Hematopoietic multipotent progenitor cell treated with erythropoietin and hydrocortisone succinate and interleukin-3 and kit ligand, for 8 days (in vitro differentiated cells): Measurements from ENCODE around the gene DPP7.
"Not testable (repeated sequence)": the region's sequence is repeated elsewhere in the genome, so short reads cannot be mapped to it uniquely, and the experiment has no call there.

Experiments
- DNase-seq: peaks from one replicate; pipeline ENCODE4 v3.0.0-alpha.2; 2015

DPP7 gene

DNA sequence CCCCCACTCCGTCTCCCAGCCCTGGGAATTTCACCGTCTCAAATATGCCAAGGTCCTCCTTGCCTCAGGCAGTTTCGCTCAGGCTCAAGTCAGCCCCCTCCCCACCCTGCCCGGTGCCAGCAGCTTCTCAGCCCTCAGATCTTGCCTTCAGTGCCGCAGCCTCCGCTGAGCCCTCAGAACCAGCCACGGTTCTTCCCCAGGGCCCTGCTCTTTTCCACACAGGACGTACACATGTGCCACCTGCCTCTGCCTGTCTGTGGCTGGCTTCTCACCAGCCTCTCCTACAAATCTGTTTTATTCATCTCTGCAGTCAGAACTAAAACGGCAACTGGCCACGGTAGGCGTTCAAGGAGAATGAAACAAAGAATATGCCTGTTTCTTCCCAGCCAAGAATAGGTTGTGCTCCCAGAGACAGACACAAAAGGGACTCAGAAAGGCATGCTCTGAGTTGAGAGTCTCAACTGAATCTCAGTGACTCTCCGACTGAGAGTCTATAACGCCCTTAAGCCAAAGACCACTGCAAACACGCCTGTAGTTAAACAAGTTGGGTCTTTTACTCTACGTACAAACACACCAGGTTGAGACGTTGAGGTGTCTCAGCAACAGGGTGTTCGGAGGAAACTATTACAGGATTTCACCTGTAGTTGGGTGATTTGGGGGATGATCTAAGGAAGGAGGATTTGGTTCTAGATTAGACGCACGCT is 13.8 kb upstream of the DPP7 start:
- peak; percentile 53 for DNase-seq

DNA sequence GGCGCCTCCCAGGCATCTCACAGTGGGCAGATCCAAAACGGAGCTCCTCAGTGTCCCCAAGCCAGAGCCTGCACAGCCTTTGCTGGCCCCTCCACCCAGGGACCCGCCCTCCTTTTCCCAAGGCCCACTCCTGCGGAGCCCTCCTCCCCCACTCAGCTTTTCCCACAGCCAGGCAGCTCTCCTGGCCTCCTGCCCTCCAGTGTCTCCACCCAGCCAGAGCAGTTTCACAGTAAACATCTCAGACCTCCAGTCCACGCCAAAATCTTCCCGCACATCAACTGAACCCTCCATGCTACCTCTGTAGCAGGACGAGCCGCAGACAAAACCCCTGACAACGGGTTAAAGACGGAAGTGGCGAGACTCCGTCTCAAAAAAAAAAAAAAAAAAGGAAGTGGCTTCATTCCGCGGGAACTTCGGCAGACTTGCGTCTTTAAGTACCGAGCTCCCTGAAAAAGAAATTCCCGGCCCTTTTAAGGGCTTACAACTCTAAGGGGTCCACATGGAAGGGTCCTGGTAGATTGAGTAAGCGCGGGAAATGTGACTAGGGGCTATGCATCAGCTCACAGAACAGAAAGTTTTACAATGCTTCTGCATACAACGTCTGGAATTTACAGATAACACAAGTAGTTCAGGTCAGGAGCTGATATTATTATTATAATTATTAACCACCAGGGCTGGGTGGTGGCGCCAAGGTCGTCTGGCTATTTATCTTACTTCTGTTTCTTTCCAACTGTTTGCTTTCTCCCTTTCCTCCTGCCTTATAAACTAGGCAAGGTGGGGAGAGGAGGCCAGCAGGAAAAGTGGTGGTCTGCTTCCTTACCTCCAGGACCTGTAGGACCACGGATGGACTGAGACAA is 13.0 kb upstream of the DPP7 start:
- DNase-seq = peak; percentile 89

DNA sequence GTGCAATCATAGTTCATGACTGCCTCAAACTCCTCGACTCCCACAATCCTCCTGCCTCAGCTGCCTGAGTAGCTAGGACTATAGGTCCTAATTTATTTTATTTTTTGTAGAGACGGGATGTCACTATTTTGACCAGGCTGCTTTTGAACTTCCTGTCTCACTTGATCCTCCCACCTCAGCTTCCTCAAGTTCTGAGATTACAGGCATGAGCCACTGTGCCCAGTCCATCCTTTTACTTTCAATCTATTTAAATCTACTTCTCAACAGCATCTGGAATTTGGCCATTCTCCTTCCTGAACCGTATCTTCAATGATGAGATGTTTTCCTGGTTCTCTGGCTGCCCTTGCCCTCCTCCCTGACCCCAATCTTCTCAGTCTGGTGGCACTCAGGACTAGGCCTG is 12.3 kb upstream of the DPP7 start:
- no peak for DNase-seq

DNA sequence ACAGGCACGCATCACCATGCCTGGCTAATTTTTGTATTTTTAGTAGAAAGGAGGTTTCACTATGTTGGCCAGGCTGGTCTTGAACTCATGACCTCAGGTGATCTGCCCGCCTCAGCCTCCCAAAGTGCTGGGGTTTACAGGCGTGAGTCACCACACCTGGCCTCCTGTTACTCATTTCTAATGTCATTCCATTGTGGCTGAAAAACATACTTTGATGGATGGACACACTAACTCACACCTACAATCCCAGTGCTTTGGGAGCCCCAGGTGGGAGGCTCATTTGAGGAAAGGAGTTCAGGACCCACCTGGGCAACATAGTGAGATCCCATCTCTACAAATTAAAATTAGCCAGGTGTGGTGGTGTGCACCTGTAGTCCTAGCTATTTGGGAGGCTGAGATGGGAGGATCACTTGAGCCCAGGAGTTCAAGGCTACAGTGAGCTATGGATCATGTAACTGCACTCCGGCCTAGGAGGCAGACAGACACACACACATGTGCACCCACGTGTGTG is 9.5 kb upstream of the DPP7 start:
- DNase-seq = not testable (repeated sequence)

DNA sequence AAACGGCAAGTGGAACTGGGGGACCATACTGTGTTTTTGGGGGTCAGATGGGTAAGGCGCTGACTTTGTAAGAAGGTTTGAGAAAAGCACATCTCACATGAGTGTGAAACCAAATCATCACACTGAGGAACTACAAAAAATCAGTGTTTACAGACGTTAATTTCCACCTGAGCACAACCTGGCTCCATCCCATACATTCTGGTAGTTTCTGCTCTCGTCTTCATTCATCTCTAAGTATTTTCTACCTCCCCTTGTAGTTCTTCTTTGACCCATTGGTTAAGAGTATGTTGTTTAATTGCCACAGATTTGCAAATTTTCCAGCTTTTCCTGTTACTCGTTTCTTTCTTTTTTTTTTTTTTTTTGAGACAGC is 8.9 kb upstream of the DPP7 start:
- no peak for DNase-seq

DNA sequence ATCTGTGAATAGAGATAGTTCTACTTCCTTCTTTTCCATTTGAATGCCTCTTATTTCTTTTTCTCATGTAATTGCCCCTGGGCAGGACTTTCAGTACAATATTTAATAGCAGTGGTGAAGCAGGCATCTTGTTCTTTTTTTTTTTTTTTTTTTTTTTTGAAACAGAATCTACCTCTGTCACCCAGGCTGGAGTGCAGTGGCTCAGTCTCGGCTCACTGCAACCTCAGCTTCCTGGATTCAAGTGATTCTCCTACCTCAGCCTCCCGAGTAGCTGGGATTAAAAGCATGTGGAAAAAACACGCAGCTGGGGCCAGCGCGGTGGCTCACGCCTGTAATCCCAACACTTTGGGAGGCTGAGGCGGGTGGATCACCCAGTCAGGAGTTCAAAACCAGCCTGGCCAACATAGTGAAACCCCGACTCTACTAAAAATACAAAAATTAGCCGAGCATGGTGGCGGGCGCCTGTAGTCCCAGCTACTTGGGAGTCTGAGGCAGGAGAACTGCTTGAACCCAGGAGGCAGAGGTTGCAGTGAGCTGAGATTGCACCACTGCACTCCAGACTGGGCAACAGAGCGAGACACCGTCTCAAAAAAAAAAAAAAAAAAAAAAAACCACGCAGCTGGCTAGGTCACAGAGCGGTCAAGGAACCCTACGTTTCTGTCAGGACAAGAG is 8.4 kb upstream of the DPP7 start:
- DNase-seq = not testable (repeated sequence)

DNA sequence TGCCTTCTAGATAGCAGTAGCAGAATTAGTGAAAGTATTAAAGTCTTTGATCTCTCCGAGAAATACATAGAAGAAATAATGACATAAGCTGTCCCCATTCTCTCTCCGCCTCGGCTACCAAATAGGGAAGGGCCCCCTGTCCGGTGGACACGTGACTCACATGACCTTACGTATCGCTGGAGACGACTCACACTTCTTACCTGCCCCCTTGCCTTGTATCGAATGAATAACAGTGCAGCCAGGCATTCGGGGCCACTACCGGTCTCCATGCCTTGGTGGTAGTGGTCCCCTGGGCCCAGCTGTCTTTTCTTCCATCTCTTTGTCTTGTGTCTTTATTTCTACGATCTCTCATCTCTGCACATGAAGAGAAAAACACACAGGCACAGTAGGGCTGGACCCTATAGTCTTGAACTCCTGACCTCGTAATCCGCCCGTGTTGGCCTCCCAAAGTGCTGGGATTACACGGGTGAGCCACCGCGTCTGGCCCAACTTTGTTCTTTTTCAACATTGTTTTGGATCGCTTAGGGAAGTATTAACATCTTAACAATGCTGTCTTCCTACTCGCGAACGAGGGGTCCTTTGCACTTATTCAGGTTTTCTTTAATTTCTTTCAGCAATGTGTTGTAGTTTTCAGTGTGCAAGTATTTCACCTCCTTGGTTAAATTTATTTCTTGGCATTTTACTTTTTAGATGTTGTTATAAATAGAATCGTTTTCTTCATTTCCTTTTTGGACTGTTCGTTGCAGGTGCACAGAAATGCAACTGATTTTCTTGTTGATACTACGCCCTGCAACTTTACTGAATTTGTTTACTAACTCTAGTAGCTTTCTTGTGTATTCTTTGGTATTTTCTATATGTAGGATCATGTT is 7.6 kb upstream of the DPP7 start:
- DNase-seq = not testable (repeated sequence)

DNA sequence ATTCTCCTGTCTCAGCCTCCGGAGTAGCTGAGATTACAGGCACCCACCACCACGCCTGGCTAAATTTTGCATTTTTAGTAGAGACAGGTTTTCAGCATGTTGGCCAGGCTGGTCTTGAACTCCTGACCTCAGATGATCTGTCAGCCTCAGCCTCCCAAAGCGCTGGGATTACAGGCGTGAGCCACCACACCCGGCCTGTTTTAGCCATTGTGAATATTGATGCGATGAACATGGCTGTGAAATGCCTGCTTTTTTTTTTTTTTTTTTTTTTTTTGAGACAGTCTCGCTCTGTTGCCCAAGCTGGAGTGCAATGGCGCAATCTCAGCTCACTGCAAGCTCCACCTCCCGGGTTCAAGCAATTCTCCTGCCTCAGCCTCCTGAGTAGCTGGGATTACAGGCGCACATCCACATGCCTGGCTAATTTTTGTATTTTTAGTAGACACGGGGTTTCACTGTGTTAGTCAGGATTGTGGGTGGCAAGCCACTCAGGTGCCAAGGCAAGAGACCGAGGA is 3.6 kb upstream of the DPP7 start:
- not testable (repeated sequence) for DNase-seq

DNA sequence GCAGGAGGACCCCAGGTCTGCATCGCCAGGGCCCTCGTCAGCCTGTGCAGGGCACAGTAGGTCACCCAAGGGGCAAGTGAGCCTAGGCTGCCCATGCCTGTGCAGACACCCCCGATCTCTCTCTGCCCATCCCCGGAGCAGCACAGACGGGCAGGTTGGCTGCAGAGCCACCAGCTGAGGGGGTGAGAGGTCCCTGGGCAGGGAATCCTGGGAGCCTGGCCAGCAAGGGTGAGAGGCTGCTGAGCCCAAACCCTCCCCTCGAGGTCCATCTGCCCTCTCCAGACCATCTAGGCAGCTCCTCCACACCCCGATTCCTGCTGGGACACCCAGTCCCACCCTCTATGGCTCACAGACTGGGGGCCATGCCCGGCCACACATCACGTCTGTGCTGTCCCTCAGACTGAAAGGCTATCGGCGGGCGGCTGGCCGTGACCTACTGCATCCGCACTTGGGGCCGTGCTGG is 2.8 kb upstream of the DPP7 start:
- no peak for DNase-seq

DNA sequence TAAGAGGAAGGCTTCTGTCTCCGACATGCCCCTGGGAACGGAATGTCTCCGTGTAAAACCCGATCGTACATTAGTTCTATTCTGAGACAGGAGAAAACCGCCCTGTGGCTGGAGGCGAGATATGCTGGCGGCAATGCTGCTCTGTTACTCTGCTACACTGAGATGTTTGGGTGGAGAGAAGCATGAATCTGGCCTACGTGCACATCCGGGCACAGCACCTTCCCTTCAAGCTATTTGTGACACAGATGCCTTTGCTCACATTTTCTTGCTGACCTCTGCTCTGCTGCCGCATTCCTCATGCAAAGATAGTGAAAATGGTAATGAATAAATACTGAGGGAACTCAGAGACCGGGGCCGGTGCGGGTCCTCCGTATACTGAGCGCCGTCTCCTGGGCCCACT is 2.2 kb upstream of the DPP7 start:
- DNase-seq = no peak

DNA sequence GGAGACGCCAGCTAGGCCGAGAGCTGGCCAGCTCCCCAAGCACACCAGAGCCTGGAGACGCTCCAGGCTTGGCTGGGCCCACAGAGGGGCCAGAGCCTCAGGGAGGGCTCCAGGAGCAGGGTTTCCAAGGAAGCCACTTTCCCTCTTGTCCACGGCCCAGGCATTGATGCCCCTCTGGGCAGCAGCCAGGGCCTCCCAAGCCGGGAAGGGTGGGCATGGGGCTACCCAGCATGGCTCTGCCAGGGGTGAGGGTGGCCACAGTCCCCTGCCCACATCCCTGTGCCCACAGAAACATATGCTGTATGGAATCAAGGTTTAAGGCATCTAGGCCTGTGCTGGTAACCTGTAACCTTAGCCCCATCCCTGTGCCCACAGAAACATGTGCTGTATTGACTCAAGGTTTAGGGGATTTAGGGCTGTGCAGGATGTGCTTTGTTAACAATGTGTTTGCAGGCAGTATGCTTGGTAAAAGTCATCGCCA is 1.5 kb upstream of the DPP7 start:
- no peak for DNase-seq

DNA sequence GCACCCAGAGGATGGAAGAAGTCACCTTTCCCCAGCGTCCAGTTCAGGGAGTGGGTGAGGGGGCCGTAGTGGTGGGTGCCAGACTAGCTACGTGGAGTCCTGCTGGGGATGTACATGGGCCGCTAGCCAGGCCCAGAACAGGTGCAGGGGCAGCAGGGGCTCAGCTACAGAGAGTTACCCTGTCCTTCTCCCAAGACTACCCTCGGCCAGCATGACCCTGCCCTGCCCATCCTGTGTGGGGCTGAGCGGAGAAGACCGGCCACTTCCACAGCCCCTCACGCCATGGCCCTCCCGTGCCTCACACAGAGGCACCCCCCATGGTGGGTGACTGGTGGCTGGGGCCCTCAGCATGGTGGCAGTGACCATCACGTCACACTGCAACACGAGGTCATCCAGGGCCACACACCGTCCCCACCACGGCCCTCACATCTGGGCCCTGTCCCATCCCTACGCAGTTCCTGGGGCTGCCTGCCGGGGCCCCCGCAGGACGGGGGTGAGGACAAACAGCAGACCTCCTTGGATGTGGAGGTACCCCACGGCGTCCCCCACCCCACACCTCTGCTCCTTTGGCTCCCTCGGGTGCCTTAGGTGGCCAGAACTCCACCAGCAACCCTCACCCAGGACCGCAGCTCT is 977 bp upstream of the DPP7 start:
- DNase-seq = no peak

DNA sequence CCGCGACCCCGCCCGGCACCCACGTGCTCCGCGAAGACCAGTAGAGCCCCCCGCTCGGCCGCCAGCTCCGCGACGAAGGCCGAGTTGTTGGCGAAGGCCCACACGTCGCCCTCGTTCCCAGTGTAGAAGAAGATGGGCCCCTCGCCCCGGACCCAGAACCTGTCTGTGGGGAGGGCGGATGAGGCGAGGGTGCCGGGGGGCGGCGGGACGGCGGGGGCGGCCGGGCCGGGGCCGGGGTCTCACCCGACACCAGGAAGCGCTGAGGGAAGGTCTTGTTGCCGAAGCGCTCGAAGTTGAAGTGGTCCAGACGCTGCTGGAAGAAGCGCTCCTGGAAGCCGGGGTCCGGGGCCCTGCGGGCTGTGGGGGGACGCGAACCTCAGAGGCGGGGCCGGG is 317 bp downstream of the DPP7 start:
- no peak for DNase-seq

DNA sequence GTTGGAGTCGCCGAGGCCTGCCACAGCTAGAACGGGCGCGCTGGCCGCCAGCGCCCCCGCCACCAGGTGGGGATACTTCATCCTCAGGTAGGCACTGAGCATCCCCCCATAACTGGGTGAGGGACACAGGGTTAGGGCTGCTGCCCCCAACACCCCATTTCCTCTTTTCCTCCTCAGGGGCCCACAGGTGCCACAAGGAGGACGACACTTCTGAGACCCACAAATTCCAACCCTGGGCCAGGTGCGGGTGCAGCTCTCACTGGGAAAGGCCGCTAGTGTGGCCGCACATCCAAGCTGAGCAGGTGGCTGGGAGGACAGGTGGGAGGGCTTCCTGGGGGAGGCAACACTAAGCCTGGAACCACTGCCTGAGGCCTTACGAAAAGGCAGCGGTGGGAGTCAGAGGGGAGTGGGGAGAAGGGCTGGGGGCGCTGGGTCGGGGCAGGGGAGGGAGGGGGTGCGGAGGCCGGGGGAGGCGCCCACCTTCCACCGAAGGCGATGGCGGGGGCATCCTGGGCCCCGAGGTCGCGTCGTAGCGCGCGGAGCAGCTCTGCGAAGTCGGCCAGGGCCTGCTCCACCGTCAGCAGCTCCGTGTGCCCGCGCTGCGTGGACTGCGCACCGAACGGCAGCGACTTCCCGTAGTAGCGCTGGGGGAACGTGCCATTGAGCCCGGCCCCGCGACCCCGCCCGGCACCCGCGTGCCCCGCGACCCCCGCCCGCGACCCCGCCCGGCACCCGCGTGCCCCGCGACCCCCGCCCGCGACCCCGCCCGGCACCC is 961 bp downstream of the DPP7 start:
- no peak for DNase-seq

DNA sequence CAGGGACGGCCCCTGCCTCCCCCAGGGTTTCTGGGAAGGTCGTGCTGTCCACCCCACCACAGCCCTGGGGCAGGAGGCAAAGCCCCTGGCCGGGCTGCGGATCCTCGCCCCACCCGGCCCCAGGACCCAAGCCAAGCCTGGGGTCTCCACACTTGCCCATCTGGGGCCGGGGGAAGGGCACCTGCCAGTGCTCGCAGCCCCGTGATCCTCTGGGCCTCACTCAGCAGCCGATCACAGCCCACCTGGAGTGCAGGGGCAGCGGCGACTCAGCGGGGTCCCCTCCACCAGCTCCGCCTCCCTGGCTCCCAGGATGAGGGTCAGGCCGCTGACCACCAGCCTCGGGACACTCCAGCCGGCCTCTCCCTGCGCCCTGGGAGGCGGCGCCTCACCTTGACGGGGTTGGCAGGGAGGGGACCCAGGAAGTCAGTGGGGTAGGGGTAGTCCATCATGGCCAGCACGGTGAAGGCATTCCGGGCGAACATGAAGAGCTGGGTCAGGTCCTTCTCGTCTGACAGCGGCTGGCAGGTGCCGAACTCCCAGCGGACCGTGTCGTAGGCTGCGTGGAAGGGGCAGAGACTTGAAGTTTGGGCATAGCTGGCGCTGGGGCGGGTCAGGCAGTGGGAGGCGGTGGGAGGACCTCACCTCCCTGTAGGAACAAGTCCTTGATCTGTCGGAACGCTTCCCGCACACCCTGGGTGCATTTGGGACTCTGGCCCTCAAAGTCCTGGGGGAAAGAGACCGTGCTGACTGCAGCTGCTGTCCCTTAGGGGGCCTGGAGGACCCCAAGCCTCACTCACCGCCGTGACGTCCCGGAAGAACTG is 1.8 kb downstream of the DPP7 start:
- no peak for DNase-seq

DNA sequence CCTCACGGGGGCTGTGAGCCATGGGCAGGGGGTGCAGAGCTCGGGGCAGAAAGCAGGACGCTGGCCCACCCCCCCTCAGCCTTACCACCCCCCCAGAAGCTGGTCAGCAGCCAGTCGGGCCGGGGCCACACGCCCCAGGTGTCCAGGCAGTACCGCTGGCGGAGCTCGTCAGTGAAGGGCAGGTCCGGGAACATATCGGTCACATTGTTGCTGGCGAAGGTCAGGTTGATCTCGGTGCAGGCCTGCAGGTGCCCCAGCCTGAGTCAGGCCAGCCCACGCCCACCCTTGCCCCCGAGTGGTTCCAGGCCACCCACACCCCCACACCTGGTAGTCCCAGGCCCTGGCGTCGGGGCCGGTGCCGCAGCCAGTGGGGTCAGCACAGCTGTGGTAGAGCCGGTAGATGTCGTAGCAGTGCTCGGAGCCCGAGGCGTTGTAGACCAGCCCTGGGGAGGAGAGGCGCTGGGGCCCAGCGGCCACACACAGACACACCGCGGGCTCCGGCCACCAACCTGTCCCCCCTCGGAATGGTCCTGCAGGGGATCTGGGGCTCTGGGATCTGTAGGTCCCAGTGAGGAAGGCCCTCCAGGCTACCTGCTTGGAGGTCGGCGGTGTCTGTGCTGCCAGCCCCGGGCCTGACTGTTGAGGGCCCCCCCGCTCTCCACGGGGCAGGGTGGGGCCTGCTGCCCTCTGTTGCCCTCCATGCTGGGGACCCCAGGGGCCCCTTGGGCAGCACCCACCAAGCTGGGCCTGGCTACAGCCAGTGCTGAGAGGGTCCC is 2.6 kb downstream of the DPP7 start:
- no peak for DNase-seq

DNA sequence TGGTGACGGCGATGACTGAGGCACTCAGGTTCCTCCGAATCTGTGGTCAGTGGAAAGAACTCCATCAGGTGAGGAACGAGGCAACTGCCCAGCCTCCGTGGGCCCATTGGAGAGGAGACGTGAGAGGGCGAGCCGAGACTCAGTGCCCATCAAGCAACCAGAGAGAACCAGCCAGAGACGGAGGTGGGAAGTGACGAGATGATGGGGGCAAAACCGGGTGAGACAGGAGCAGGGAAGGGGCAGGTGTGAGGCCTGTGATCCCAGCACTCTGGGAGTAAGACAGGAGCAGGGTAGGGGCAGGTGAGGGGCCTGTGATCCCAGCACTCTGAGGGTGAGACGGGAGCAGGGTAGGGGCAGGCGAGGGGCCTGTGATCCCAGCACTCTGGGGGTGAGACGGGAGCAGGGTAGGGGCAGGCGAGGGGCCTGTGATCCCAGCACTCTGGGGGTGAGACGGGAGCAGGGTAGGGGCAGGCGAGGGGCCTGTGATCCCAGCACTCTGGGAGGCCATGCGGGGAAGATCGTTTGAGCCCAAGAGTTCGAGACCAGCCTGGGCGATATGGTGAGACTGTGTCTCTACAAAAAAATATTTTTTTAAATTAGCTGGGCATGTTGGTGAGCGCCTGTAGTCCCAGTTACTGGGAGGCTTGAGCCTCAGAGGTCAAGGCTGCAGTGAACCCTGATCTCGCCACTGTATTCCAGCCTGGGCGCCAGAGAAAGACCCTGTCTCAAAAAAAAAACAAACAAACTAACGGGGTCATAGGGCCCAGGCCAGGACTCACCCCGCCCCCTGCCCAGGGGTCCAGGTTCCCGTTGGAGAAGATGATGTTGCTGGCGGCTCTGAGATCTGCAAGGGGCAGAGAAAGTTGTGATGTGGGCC is 3.4 kb downstream of the DPP7 start:
- DNase-seq = no peak
